SK-MEL-5 (cell line): ENCODE results near the gene CNTNAP5. TPM values are rescaled to one million over a fixed set of nuclear protein-coding genes. Genes with fewer than 3 reads are reported as not detected.

Experiments
- DNase-seq: peaks from one replicate; pipeline ENCODE4 v3.0.0-alpha.2; 2016; ENCODE audit warnings: low read depth, low spot score
- in situ Hi-C: cut with HindIII; loops from 2 replicates; pipeline ENCODE4 v1.10.0; 2016; ENCODE audit warnings: low sequenced_read_pairs, high pct_unique_total_duplicates, low pct_unique_long_range_greater_than_20kb
- total RNA-seq: library from RNA; depleted of rRNA; stranded (reverse); fragments of >200 nt; shearing (Covaris generic); gene quantifications from 2 replicates; pipeline ENCODE4 v1.2.3, GENCODE V29; 2014

Gene CNTNAP5
- total RNA-seq, 1 experiment from 2014 or later, result not detected

GRCh38 chr2:124536591-124536990 is 511.5 kb downstream of the CNTNAP5 start:
- DNase-seq, result no peak
- in situ Hi-C loops, result no loop called here

- DNase-seq, result no peak
- in situ Hi-C loops, result no loop called here
These were observed 513.5 kb downstream of the CNTNAP5 start for GRCh38 chr2:124538549-124538948.

DNA sequence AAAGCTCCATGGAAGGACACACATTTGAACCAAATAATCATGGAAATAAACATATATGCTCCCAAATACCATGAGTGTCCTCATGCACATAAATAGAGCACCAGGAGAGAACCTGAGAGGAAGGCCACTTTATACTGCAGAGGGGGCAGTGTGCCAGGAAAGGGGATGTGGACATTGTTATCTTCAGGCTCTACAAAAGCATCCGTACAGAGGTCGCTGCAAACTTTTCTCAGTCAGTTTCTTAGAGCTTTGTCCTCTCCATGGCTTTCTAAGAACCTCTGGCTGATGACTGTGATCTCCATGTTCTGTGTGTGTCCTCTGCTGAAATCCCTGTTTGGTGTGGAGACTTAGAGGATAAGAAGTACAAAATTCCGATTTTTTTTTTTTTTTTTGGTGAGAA is 515.7 kb downstream of the CNTNAP5 start:
- DNase-seq, result no peak
- in situ Hi-C loops, result no loop called here

- DNase-seq, result no peak
- in situ Hi-C loops, result no loop called here
These were observed 518.0 kb downstream of the CNTNAP5 start for GRCh38 chr2:124542932-124543640.

GRCh38 chr2:124547700-124548099 is 522.6 kb downstream of the CNTNAP5 start:
- no peak for DNase-seq
- in situ Hi-C loops, result no loop called here

- in situ Hi-C loops, result no loop called here
- no peak for DNase-seq
These were observed 533.3 kb downstream of the CNTNAP5 start for GRCh38 chr2:124558277-124558905.

- no peak for DNase-seq
- in situ Hi-C loops, result no loop called here
These were observed 534.1 kb downstream of the CNTNAP5 start for GRCh38 chr2:124559236-124559635.

DNA sequence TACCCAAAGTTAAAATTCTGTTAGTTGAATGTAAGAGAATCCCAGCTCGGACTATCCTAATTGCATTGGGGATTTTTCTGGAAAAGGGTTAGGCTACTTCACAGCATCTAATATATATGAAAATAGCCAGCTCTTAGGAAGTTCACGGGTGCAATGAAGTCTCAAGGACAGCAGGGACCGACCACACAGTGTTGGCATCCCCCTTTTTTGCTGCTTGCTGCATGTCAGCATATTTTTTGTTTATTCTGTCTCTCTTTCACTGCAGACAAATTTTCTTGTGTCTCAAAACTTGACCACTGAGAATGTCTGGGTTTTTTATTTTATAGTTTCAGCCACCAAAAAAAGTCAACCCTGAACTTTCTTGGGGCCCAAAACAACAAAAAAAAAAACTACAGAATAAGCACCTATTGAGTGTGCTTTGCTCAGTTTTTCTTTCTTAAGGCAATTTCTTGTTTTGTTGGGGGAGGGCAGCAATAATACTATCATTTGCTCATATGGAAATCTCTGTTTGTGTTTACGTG is 535.6 kb downstream of the CNTNAP5 start:
- no peak for DNase-seq
- in situ Hi-C loops, result no loop called here

- no peak for DNase-seq
- in situ Hi-C loops, result no loop called here
These were observed 536.4 kb downstream of the CNTNAP5 start for GRCh38 chr2:124561486-124561885.

GRCh38 chr2:124563426-124563825 is 538.3 kb downstream of the CNTNAP5 start:
- DNase-seq, result no peak
- in situ Hi-C loops, result no loop called here

- in situ Hi-C loops, result no loop called here
- no peak for DNase-seq
These were observed 541.5 kb downstream of the CNTNAP5 start for GRCh38 chr2:124566518-124566970.

DNA sequence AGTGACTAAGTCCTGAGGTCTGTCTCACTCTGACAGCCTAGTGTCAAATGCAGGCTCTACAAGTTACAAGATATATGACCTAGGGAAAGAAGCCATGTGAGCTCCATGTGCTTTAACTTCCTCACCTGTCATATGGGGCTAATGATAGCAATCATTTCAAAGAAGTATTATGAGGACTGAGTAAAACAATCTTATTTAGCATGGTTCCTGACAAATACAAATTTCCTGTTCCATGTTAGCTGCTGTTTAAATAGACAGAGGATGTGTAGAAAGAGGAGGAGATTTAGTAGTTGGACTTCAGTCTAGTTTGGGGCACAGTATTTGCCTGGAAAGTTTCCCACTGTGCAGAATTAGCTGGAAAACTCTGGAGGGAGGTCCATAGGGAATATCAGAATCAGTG is 545.8 kb downstream of the CNTNAP5 start:
- no peak for DNase-seq
- in situ Hi-C loops, result no loop called here

DNA sequence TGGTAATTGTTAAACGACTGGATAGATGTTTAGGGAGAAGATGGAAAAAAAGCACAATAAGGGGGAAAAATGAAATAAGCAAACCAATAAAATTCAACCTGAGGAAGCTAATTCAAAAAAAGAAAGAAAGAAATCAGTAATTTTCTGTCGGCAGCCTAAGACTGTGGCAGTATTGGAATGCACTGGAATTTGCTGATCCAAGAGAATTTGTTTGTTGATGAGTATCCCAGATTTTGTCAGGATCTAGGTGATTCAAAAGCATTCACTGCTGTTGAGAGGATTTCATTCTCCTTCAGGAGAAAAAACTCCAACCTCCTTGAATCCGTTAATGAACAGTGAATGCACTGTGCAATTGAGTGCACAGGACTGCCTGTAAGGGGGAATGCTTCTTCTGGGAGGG is 546.7 kb downstream of the CNTNAP5 start:
- DNase-seq, result no peak
- in situ Hi-C loops, result no loop called here

DNA sequence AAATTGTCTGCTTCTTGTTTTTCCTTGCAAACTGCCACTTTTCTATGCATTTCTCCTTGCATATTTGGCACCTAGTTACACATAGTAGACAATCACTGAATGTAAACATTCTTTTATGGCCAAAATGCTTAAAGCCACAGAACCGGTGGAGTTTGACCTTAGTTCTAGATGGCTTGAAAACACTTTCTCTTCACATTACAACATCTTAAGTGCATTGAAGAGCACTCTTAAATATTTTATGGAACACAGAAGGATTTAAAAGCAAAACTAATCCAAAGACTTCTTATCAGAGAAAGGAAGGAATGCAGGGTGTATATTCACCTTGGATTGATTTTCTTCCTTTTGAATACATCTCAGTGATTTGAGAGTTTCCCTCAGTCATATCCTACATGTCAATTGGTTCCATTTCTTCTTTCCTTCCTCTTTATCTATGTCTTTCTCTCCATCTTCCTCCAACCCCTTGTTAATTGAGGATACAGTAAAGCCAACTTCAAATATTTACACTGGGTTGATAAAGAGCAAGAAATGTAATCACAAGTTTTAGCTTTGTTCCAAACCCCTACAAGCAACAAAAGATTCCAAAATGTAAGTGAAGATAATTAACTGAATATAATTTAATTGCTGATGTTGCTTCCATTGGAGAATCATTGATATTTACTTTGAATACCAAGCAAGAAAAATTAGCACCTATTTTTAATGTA is 548.0 kb downstream of the CNTNAP5 start:
- in situ Hi-C loops, result no loop called here
- DNase-seq, result no peak

- in situ Hi-C loops, result no loop called here
These were observed 550.4 kb downstream of the CNTNAP5 start for GRCh38 chr2:124575497-124575896.

GRCh38 chr2:124580263-124580662 is 555.2 kb downstream of the CNTNAP5 start:
- in situ Hi-C loops, result no loop called here
- no peak for DNase-seq

More at GRCh38 chr2:124575497-124575896, 550.4 kb downstream of the CNTNAP5 start:
- no peak for DNase-seq

- in situ Hi-C loops, result no loop called here
- no peak for DNase-seq
These were observed 557.3 kb downstream of the CNTNAP5 start for GRCh38 chr2:124582387-124582786.

- in situ Hi-C loops, result no loop called here
- no peak for DNase-seq
These were observed 559.5 kb downstream of the CNTNAP5 start for GRCh38 chr2:124584615-124585014.
